GM18511 (cell line): ENCODE measurements around the gene GET3.
"Not testable (repeated sequence)": the region's sequence is repeated elsewhere in the genome, so short reads cannot be mapped to it uniquely, and the experiment has no call there.

Source experiments
- ATAC-seq: cut with Tn5 transposase; IDR thresholded peaks from one replicate; pipeline ENCODE4 v1.9.1; 2021; ENCODE audit warnings: mild to moderate bottlenecking, moderate library complexity; ENCODE audit not compliant: unreplicated experiment

Gene GET3

DNA sequence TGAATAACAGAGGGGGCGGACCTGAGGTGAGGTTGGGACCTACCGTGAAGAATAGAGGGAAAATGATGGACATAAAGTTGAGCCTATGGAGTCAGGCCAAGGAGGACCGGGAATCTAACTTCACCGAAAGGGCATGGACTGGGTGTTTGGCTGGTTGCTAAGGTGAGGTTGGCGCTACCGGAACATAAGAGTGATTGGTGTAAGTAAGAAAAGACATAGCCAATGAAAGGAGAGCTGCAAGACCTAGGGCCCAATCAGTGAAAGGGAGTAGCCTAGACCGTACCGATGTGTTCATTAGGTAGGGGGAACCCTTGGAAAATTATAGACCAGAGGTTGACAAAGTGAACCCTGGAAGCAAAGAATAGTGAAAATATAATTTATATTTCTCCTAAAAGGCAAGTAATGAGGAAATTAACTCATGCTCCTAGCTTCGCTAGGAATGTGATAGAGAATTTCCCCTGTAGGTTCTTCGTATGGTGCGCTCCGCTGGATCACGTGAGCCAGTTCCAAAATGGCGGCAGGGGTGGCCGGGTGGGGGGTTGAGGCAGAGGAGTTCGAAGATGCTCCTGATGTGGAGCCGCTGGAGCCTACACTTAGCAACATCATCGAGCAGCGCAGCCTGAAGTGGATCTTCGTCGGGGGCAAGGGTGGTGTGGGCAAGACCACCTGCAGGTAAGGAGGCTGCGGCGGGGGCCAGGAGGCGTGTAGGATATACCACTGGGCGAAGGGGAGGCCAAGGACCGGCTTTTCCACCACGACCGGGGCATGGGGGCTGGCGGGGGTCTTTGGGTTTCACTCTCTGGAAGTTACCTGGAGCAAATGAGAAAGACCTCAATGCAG lies at the start of gene GET3:
TSS of gene GET3 (plus strand) at position 503 of the 840 bp plus-strand sequence. CDS start at position 512, 9 bp downstream.
- peak; percentile 83 for ATAC-seq

DNA sequence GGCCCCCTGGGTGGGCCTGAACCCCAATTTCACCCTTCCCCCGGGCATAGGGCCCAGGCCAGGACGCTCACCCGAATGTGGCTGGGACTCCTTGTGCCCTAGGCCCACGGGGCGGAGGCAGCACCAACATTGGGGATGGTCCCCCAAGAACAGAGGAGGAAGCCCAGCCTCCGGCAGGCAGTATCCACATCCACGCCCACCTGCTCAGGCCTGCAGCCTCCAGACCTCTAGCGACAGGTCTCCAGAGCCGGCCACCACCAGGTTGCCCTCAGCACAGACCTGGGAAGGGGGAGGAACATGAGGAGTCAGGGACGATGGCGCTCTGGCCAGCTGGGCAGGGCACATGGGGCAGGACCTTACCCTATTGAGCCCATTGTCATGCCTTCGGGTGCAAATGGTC lies 48.3 kb upstream of the GET3 start:
- no peak for ATAC-seq

DNA sequence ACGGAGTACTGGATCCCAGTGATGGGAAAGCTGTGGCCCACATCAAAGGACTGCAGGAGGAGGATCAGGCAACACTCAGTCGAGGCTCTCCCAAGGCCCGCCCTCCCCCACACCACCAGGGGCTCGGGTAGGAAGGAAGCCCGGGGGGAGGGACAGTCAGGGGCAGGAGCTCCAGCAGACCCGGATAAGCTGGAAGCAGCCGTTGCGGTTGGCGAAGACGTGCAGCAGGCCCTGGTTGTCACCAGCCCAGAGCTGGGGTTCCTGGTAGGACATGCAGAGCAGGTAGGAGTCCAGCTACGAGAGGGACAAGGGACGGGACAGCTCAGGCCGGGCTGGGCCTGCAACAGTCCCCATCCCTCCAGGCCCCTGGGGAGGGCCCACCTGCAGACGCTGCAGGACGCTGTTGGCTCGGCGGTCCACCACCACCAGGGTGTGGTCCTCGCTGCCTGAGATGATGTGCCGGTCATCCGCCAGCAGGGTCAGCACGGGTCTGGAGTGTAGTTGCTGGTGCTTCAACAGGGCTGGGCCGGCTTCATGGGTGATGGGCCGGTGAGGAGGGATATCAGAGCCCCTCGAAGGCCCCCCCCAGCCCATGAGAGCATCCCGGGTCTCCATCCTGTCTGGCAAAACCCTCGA lies 47.6 kb upstream of the GET3 start:
- no peak for ATAC-seq

DNA sequence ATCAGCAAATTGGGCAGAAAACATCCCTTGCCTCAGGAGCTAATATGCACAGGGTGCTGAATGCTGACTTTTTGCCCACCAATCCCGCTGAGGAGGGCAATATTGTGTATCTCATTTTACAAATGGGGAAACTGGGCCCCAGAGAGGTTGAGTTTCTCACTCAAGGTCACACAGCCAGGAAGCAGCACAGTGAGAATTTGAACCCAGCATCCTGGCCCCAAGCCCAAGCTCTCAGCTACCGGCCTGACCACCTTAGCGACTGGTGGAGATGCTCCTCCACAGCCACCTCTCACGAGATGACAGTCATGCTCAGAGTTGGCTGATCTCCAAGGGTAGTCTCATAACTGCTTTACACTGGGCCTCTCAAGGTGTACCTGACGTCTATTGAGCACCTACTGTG lies 44.3 kb upstream of the GET3 start:
- ATAC-seq: no peak

DNA sequence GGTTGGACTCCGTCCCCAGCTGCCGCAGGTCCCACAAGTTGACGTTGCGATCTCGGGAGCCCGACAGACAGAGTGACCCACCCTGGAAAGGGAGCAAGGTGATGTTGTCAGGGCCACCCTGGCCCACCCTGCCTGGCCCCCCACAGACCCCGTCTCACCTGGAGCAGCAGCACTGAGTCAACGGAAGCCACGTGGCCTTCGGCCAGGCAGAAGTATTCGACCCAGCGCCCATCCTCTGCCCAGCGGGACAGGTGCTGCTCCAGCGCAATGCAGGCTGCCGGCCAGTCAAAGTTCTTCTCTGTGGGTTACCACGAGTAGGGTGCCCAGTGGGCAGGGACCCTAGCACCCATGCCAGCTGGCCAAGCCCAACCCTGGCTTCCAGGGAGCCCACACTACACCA lies 42.7 kb upstream of the GET3 start:
- no peak for ATAC-seq

DNA sequence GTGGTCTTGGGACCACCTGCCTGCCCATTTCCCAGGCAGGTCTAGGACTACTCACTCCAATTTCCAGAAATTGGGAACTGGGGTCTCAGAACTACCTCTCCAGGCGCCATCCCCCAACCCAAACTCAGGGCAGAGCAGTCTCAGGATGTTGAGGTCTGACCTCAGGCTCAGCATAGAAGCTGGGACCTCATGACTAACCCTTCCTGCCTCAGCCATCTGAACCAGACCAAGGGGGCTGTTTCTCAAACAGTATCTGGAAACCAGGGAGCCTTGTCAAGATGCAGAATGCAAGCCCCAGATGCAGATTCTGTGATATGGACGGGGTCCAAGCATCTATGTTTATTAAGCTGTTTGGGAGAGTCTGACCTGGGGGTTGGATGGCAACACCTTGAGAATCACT lies 42.2 kb upstream of the GET3 start:
- ATAC-seq: no peak

DNA sequence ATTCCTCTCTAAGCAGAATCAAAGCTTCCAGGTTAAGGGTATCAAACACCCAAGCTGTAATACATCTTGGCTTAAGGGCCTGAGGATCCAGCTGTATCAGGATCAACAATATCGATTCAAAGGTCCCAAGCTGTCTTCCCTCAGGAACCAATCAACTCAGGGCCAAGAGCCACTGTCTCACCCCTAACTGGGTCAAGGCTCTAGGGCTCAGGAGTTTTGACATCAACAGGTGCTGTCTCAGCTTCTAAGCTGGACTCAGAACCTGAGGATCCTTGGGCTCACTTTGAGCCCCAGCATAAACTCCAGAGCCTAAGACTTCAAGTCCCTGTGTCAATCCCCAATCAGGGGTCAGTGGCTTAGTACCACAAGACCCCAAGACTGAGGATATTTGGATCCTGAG lies 41.8 kb upstream of the GET3 start:
- no peak for ATAC-seq

DNA sequence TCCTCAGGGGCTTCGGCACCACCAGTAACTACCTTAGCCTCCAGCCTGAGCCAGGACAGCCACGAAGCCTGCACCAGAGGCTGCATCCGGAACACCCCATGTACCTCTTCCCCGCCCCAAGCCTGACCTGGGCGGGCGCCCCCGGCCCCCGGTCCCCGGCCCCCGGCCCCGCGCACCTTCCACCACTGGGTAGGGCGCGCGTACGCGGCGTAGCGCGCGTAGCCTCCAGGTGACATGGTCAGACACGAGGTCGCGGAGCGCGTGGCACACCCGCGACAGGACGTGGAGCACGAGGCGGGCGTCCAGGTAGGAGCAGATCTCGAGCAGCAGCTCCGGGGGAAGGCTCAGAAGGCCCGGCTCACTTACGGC lies 41.3 kb upstream of the GET3 start:
- peak; percentile 30 for ATAC-seq

DNA sequence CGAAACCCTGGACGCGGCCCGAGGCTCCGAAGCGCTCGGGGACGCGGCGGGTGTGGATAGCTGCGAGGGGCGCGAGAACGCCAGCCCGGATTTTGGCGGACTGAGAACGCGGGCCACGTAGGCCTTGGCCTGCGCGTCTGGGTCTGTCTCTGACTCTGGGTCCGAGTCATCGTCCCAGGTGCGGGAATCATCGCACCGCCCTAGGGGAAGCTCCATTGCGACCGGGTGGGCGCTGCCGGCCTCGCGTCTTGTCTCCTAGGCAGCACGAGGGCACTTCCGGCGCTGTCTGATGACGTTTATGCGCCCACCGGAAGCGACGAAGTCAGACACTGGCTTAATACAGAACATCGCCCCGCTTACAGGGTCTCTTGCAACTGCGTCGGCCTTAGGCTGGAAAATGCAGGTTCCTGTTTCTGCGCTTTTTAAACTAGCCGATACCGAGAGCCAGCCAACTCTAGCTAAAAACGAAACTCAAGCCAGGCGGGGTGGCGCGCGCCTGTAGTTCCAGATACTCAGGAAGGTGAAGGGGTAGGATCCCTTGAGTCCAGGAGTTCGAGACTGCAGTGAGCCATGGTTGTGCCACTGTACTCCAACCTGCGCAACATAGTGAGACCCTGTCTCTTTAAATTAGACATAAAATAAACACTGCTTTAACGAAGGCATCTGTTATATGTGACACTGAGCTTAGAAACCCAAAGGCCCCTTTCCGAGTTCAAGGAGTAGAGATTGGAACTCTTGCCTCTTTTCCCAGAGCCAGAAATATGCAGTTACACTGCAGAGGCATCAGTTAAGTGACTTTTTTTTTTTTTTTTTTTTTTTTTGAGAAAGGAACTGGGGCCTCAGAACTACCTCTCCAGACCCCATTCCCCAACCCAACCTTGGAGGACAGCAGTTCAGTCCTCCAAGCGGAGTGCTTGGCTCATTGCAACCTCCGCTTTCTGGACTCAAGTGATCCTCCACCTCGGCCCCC lies 40.6 kb upstream of the GET3 start, which contains the start of gene FBXW9:
TSS of gene FBXW9 (minus strand) at position 266 of the 970 bp plus-strand sequence. CDS start at position 216, 50 bp downstream.
- ATAC-seq: peak; percentile 91

DNA sequence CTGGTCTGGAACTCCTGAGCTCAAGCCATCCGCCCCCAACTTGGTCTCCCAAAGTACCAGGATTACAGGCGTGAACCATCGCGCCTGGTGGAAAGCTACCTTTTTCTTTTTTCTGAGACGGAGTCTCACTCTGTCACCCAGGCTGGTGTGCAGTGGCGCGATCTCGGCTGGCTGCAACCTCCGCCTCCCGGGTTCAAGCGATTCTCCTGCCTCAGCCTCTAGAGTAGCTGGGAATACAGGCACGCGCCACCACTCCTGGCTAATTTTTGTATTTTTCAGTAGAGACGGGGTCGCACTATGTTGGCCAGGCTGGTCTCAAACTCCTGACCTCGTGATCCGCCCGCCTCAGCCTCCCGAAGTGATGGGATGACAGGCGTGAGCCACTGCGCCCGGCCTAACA lies 39.9 kb upstream of the GET3 start:
- not testable (repeated sequence) for ATAC-seq

DNA sequence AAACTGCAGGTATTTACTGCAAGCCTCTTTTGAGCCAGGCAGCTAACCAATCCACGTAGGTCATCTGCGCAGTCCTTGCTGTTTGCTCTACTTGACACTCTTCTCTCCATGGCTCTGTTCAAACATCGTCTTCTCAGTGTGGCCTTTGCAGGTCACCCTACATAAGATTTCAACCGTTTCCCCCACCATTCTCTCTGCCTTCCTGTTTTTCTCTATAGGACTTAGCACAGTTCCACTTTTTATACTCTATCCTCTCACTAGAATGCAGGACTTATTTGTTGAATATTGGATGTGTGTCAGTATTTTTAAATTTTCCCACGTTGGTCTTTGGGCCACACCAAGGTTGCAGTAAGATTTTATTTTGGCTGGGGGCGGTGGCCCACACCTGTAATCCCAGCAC lies 39.2 kb upstream of the GET3 start:
- ATAC-seq: no peak

DNA sequence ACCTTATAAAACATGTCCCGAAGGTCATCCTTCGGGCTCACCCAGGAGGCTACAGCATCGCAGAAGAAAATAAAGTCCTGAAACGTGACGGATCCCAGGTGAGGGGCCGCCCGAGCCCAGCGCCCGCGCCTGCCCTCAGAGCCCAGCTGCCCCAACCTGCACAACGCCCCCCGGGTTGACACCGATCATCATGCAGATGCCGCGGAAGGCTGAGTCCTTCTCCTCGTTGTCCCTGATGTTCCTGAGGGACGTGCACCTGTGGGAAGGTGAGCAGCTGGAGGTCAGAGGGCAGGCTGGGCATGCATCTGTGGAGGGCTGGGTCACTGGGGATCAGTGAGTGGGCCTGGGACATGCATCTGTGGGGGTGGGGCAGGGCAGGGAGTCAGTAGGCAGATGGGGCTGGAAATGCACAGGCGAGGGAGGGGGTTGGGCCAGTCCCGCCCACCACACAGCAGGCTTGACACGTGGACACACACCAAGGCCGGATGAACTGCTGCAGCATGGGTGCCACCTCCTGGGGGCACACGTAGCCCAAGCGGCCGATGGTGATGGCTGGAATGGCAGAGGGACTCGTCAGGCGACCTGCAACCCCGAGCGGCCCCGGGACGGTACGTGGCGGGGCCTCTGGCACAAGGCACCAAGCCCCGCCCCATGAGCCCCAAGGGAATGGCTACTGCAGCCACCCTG lies 35.6 kb upstream of the GET3 start:
- ATAC-seq: no peak

DNA sequence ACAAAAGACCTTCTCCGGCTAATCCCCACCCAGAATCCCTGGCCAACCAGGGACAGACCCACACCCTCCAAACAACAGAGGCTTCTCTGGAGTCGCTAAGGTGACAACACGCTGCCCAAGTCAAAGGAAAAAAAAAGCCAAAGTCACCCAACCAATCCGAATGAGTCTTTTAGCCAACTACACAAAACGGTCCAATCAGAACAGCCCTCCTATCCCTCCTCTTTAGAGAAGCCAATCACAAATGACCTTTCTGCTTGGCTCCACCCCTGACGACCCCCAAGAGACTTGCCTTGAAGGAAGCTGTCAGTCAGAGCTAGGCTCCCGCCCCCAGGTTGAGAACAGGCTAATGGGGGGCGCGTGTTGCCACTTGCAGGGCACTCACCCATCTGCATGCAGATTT lies 34.3 kb upstream of the GET3 start:
- no peak for ATAC-seq

DNA sequence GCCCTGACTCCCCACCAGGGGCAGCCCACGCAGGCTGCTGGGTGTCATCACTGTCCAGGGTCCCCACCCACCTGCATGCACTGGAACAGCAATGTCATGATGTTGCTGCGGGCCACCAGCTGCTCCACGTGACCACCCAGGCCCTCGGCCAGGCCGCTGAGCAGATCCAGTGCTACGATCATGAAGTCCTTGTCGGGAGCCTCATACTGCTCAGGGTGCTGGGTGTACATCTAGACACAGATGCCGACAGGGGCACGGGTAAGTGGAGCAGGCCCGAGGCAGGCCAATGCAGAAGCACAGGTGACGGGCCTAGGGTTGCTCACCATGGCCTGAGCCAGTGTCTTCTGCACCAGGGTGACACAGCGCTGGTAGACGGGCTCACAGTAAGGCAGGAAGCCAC lies 32.1 kb upstream of the GET3 start:
- ATAC-seq: no peak

DNA sequence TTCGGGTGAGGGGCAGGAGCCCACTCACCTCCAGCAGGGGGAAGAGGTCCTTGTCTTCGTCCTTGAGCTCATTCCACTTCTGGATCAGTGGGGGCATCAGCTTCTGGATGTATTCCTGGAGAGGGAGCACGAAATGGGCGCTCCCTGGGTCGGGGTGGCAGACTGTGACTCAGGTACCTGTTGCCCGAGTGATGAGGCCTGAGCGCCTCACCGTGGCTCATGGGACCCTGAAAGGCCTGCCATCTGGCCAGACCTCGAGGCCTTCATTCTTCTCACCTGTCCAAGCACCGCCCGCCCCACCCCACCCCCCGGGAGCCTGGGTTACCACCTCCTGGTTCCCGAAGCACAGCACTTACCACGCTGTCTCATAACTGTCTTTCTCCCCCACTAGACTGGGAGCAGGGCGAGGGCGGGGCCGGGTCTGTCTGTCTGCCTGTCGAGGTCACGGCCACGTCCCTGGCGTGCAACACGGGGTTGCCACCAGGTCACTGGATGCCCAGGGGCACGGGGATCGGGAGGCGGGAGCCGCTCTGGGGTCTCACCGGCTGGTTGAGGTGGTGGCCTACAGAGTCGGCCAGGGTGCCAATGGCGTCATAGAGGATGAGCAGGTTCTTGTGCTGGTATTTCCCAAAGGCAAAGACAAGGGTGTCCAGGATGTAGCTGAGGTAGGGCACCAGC lies 31.5 kb upstream of the GET3 start:
- no peak for ATAC-seq

DNA sequence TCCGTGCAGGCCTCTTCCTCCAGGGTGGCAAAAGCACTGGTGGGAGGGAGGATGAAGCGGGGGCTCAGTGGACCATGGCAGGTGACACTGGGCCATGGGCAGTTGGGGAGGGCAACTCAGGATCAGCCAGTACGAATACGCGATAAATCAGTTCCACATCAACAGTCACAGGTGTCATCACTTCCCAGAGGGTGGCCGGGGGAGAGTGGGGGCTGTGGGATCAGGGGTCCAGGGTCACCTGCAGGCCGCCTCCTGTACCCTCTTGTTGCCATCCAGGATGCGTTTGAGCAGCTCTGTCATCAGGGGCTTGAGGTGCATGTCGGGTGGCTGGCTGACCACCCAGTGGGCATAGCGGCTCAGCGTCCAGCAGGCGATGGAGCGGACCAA lies 31.0 kb upstream of the GET3 start:
- no peak for ATAC-seq

DNA sequence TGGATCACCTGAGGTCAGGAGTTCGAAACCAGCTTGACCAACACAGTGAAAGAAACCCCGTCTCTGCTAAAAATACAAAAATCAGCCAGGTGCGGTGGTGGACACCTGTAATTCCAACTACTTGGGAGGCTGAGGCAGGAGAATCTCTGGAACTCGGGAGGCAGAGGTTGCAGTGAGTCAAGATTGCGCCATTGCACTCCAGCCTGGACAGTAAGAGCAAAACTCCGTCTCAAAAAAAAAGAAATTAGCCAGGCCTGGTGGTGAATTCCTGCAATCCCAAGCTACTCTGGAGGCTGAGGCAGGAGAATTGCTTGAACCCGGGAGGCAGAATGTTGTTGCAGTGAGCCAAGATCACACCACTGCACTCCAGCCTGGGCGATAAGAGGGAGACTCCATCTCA lies 28.7 kb upstream of the GET3 start:
- ATAC-seq: no peak

DNA sequence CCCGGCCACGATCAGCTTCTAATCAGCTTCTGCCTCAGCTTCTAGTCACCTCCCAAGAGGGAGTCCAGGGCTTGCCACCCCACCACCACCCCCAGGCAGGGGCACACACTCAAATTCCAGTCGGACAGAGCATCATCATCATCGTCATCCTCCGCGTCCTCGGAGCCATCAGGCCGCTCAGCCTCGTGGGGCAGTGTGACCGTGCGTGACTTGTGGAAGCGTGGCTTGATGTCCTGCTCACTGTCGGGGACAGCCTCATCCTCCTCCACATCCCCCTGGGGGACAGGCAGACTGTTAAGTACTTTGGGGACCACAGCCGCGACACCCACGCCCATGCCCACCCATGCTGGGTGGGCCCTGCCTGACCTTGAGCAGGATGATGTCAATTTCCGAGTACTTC lies 26.1 kb upstream of the GET3 start:
- ATAC-seq: no peak

DNA sequence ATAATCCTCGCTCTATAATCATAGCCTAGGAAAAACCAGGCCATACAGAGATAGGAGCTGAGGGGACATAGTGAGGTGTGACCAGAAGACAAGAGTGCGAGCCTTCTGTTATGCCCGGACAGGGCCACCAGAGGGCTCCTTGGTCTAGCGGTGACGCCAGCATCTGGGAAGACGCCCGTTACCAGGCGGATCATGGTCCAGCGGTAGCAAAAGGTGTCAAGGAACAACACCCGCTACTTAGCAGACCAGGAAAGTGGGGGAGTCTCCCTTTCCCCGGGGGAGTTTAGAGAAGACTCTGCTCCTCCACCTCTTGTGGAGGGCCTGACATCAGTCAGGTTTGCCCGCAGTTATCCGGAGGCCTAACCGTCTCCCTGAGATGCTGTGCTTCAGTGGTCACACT lies 25.2 kb upstream of the GET3 start:
- not testable (repeated sequence) for ATAC-seq

DNA sequence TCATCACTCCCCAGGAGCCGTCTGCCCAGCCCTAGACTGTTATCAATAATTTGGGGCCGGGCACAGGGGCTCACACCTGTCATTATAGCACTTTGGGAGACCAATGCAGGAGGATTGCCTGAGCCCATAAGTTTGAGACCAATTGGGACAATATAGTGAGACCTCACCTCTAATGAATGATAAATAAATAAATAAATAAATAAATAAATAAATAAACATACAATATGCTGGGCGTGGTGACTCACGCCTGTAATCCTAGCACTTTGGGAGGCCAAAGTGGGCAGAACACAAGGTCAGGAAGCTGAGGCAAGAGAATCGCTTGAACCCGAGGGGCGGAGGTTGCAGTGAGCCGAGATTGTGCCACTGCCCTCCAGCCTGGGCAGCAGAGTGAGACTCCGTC lies 24.0 kb upstream of the GET3 start:
- not testable (repeated sequence) for ATAC-seq
